Measurements from ENCODE around the gene TEX2. TPM values are rescaled to one million over a fixed set of nuclear protein-coding genes. Genes with fewer than 3 reads are reported as not detected.

Gene TEX2
- polyA plus RNA-seq, 3 donors, result 6.5 to 8.7 (median 7.8) TPM

GRCh38 chr17:64099543-64099942, 163.5 kb downstream of the TEX2 start:
- Histone ChIP-seq H2AFZ (ENCODE audit: insufficient read depth, low read depth, low read length, poor library complexity, severe bottlenecking) (no peak overlapping the region), H3K4me3 (replicated peaks in 1 of 3; ENCODE audit: low read depth in 2 of 3, low read length in 3 of 3) (no peak overlapping the region), H3K36me3 (replicated peaks in 1 of 2; ENCODE audit: control insufficient read depth in 1 of 2, insufficient read depth in 2 of 2, low read length in 2 of 2) (peaks cover 18 to 36% of the 10 kb centered on the region in 2 donors), H3K9me3 (replicated peaks in 1 of 2; ENCODE audit: control insufficient read depth in 1 of 2, insufficient read depth in 1 of 2, low read length in 2 of 2) (no peaks in the 10 kb centered on the region), H3K27ac (ENCODE audit: low read depth in 1 of 2, low read length in 2 of 2) (no peak overlapping the region), H3K4me1 (ENCODE audit: control insufficient read depth in 1 of 2, insufficient read depth in 2 of 2, low read length in 2 of 2) (peaks cover 21 to 31% of the 10 kb centered on the region in 2 donors), H3K9ac (ENCODE audit: insufficient read depth, low read length, poor library complexity, severe bottlenecking) (no peak overlapping the region), H3K27me3 (ENCODE audit: control insufficient read depth in 2 of 2, insufficient read depth in 2 of 2, low read length in 2 of 2) (no peaks in the 10 kb centered on the region), H4K20me1 (ENCODE audit: insufficient read depth, low read length) (peaks cover 53% of the 10 kb centered on the region), H3K79me2 (ENCODE audit: insufficient read depth, low read length) (peaks cover 53% of the 10 kb centered on the region), H3K4me2 (replicated peaks; ENCODE audit: extremely low read depth, low read length, poor library complexity, severe bottlenecking) (no peak overlapping the region)
- intact Hi-C loops (cut with micrococcal nuclease), result no loop called here
- Mint-ChIP-seq H3K4me1 (peaks cover 46% of the 10 kb centered on the region), H3K4me3 (no peak overlapping the region), H3K27me3 (ENCODE audit: low read depth in 3 of 3) (no peaks in the 10 kb centered on the region), H3K27ac (no peak overlapping the region), H3K9me3 (no peaks in the 10 kb centered on the region), H3K36me3 (peaks cover 53 to 59% of the 10 kb centered on the region in 2 donors)
- DNase-seq, result no peak
- 100% methylated on average over 3 of the region's 6 CpGs for WGBS (ENCODE audit: insufficient coverage)
- no peak for TF ChIP-seq CTCF (IDR thresholded peaks at IDR 0.05)

Small RNA genes lying within 50 kb of the gene (small RNA-seq; reads per million reads assigned to genes)
- 18,696 reads per million, percentile 100 among the genes with 10 or more reads in this experiment for gene SNORD104 (ENCODE audit: insufficient read length, low read depth)

Other genes with a start within 250 kb of the TEX2 start
- gene ICAM2, start 242.6 kb downstream of the TEX2 start, polyA plus RNA-seq, result 100 to 1,000 TPM; 111 to 186 (median 174) TPM
- gene ERN1, start 133.1 kb downstream of the TEX2 start, polyA plus RNA-seq, result 10 to 100 TPM; 11.0 to 27.5 (median 13.7) TPM
- 100 to 1,000 TPM; 203 to 342 (median 205) TPM for gene PECAM1, start 127.6 kb upstream of the TEX2 start, polyA plus RNA-seq
- 10 to 100 TPM; 72.0 to 95.2 (median 81.7) TPM for gene MILR1, start 185.9 kb upstream of the TEX2 start, polyA plus RNA-seq
- 10 to 100 TPM in 1 of 3 donors, 1 to 10 TPM in 1, under 1 TPM in 1; 0.85 to 15.8 (median 1.7) TPM for gene POLG2, start 233.8 kb upstream of the TEX2 start, polyA plus RNA-seq
- 1,000 to 10,000 TPM in 1 of 3 donors, 100 to 1,000 TPM in 2; 642 to 2,061 (median 777) TPM for gene DDX5, start 243.0 kb upstream of the TEX2 start, polyA plus RNA-seq
- gene CEP95, start 243.7 kb upstream of the TEX2 start, polyA plus RNA-seq, result 10 to 100 TPM in 1 of 3 donors, 1 to 10 TPM in 2; 4.6 to 42.1 (median 5.0) TPM

Data from CD14-positive monocyte (primary cell).